AG10803 (cell line): ENCODE results near the gene LMAN1L.
A peak's percentile ranks its signal among the peaks of the same experiment; 100 is the strongest.

Experiments used
- DNase-seq: peaks from one replicate; pipeline ENCODE4 v3.0.0; 2010; ENCODE audit warnings: low read depth
- H3K4me3 ChIP-seq: 2 replicates; pipeline ENCODE4 v1.5.1; 2011; ENCODE audit warnings: mild to moderate bottlenecking, low read length, control low read depth
- TF ChIP-seq, protein P1 (sequence below): conservative IDR thresholded peaks from 2 replicates; pipeline ENCODE4 v1.5.1; 2011; ENCODE audit warnings: mild to moderate bottlenecking, low read length, control low read depth, inconsistent platforms

Gene LMAN1L

GRCh38 chr15:74809956-74810355 lies 2.7 kb upstream of the LMAN1L start:
- TF ChIP-seq, protein P1, sequence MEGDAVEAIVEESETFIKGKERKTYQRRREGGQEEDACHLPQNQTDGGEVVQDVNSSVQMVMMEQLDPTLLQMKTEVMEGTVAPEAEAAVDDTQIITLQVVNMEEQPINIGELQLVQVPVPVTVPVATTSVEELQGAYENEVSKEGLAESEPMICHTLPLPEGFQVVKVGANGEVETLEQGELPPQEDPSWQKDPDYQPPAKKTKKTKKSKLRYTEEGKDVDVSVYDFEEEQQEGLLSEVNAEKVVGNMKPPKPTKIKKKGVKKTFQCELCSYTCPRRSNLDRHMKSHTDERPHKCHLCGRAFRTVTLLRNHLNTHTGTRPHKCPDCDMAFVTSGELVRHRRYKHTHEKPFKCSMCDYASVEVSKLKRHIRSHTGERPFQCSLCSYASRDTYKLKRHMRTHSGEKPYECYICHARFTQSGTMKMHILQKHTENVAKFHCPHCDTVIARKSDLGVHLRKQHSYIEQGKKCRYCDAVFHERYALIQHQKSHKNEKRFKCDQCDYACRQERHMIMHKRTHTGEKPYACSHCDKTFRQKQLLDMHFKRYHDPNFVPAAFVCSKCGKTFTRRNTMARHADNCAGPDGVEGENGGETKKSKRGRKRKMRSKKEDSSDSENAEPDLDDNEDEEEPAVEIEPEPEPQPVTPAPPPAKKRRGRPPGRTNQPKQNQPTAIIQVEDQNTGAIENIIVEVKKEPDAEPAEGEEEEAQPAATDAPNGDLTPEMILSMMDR: no peak
- DNase-seq: peak; percentile 16

GRCh38 chr15:74815121-74815934 lies 2.7 kb downstream of the LMAN1L start:
- DNase-seq: no peak
- H3K4me3 ChIP-seq: no peak overlapping the region

More at GRCh38 chr15:74809956-74810355, 2.7 kb upstream of the LMAN1L start:
- no peak overlapping the region for H3K4me3 ChIP-seq

GRCh38 chr15:74815961-74816360 lies 3.3 kb downstream of the LMAN1L start:
- TF ChIP-seq, protein P1: no peak
- no peak for DNase-seq
- H3K4me3 ChIP-seq: no peak overlapping the region

More at GRCh38 chr15:74815121-74815934, 2.7 kb downstream of the LMAN1L start:
- TF ChIP-seq, protein P1: no peak

GRCh38 chr15:74816624-74817369 lies 4.2 kb downstream of the LMAN1L start:
- no peak for DNase-seq
- H3K4me3 ChIP-seq: no peak overlapping the region
- TF ChIP-seq, protein P1: no peak

DNA sequence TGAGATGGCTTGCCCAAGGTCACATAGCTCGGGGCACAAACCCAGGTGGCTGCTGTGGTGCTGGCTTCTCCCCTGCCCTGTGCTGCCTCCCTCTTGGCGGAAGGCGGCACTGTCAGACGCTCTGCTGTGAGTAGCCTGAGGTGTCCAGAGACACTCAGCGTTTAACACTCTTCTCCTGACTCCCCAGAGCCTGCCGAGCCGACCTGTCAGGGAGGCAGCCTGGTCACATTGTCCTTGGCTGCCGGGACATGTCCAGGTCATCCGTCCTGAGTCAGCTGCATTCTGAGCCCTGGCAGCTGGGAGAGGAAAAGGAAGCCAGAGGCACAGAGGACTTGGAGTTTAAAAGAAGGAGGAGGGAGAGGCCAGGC lies 4.7 kb downstream of the LMAN1L start:
- peak; percentile 15 for DNase-seq
- H3K4me3 ChIP-seq: no peak overlapping the region
- TF ChIP-seq, protein P1: peak; percentile 28

DNA sequence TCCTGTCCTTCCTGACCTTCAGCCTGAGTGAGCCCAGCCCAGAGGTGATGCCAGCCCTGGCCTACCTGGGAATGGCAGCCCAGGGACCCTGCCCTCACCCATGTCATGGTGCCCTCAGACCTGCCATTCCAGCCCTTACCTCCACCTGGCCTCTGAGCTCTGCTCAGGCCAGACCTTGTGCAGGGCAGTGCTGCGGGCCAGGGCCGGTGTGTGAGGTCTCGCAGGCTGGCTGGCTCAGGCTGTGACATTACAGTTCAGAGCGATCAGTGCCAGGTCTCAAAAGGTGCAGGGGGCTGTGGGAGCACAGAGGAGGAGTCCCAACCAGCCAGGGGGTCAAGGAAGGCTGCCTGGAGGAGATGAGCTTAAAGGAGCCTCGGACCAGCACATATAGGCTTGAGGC lies 7.4 kb downstream of the LMAN1L start:
- H3K4me3 ChIP-seq: no peak overlapping the region
- TF ChIP-seq, protein P1: no peak
- no peak for DNase-seq
